Kidney epithelial cell (primary cell): ENCODE measurements around the gene HGFAC. TPM values are rescaled to one million over a fixed set of nuclear protein-coding genes. Genes with fewer than 3 reads are reported as not detected.
A peak's percentile ranks its signal among the peaks of the same experiment; 100 is the strongest.

Experiments used
- DNase-seq: peaks from one replicate; pipeline ENCODE4 v3.0.0-alpha.2; 2010; ENCODE audit warnings: low read depth
- H3K27me3 ChIP-seq: 2 replicates; pipeline ENCODE4 v1.6.0; 2011; ENCODE audit warnings: low read length; ENCODE audit not compliant: control insufficient read depth, insufficient read depth
- H3K36me3 ChIP-seq: 2 replicates; pipeline ENCODE4 v1.5.1; 2011; ENCODE audit warnings: low read length; ENCODE audit not compliant: control insufficient read depth, insufficient read depth
- H3K4me3 ChIP-seq: 2 replicates; pipeline ENCODE4 v1.5.1; 2011; ENCODE audit warnings: low read depth, mild to moderate bottlenecking, control low read depth, low read length
- CTCF ChIP-seq: IDR thresholded peaks from 2 replicates; pipeline ENCODE4 v1.5.1; 2011; ENCODE audit warnings: mild to moderate bottlenecking, moderate library complexity, low read length, control low read depth, inconsistent platforms; ENCODE audit not compliant: insufficient read depth, poor library complexity, severe bottlenecking
- total RNA-seq: library from RNA; depleted of rRNA; stranded (reverse); fragments of >200 nt; gene quantifications from 2 replicates; pipeline ENCODE4 v1.2.3, GENCODE V29; 2015

HGFAC gene
- total RNA-seq, 1 donor from 2014 or later: not detected

GRCh38 chr4:3477750-3478430, 36.1 kb downstream of the HGFAC start:
- Histone ChIP-seq H3K36me3 (no peaks in the 10 kb centered on the region), H3K4me3 (no peak overlapping the region), H3K27me3 (peaks cover 20% of the 10 kb centered on the region)
- DNase-seq: no peak
- no peak for TF ChIP-seq CTCF

DNA sequence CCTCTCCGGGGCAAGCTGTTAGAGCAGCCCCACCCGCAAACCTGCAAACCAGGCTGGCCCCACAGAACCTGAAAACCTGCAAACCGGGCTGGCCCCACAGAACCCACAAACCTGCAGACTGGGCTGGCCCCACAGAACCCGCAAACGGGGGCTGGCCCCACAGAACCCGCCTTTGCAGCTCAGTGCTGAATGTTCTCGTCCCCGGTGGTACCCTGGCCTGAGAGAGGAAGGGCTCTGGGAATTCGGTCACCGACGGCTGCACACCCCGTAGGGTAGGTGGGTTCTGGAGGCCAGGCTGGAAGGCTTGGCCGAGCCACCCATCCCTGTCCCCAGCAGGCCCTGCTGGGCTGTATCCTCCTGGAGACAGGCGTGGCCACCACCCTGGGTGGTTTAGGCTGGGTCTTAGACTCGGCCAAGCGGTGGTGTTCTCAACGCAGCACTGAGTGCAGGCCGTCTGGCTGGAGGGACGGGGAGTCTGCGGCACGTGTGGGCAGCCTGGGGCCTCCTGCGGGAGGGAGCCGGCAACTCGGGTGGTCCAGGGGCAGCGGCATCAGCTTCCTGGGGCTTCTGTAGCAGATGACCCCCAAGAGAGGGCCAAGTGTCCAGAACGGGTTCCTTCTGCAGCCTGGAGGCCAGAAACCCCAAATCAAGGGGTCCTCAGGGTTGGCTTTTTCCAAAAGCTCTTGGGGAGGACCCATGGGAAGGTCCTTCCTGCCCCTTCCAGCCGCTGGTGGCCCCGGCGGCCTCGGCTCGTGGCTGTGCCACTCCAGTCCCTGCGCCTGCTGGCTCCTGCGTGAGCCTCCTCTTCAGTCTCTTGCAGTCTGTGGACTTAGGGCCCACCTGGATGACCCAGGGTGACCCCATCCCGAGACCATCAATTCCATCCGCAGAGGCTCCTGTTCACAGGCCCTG, 36.9 kb downstream of the HGFAC start:
- H3K4me3 ChIP-seq: no peak overlapping the region
- no peak for TF ChIP-seq CTCF
- H3K27me3 ChIP-seq: peaks cover 22% of the 10 kb centered on the region
- no peaks in the 10 kb centered on the region for H3K36me3 ChIP-seq
- no peak for DNase-seq

DNA sequence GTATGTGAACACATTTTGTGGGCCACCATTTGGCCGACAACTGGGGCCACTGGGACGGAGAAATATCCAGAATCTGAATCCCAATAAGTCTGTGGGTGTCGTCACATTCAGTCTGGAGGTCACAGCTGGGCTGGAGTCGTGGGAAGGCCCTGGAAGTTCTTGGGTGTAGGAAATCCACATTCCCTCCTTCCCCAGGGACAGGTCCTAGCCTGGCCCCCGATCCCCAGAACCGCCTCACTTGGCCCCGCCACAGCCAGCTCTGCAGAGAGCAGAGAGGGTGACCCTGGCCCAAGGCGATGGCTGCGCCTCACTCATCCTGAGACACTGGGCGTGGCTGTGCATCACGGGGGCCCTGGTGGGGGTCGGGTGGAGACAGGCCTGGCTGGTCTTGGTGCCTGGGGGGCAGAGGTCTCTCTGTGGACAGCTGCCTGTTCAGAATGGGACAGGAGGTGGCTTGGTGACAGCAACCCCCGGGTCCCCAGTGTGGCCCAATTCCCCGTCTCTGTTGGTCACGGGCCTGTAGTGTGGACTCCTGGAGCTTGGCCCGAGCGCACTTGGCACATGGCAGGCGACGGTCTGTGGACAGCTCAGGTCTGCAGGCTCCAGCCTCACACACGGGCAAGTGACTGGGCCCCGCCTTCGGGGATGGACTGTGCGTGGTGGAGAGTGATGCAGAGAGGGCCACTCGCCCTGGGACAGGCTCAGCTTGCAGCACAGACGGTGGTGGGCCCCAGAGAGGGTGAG, 37.8 kb downstream of the HGFAC start:
- no peak for DNase-seq
- H3K4me3 ChIP-seq: no peak overlapping the region
- no peak for TF ChIP-seq CTCF
- no peaks in the 10 kb centered on the region for H3K36me3 ChIP-seq
- H3K27me3 ChIP-seq: peaks cover 22% of the 10 kb centered on the region

GRCh38 chr4:3480528-3481112, 38.9 kb downstream of the HGFAC start:
- Histone ChIP-seq H3K27me3 (peaks cover 19% of the 10 kb centered on the region), H3K4me3 (no peak overlapping the region), H3K36me3 (no peaks in the 10 kb centered on the region)
- DNase-seq: peak; percentile 34
- TF ChIP-seq CTCF: peak; percentile 99

- no peak for TF ChIP-seq CTCF
- peaks cover 21% of the 10 kb centered on the region for H3K27me3 ChIP-seq
- H3K4me3 ChIP-seq: no peak overlapping the region
- no peak for DNase-seq
- no peaks in the 10 kb centered on the region for H3K36me3 ChIP-seq
These were observed 39.4 kb downstream of the HGFAC start for GRCh38 chr4:3481113-3481531.
